ENCODE results near the gene KRTAP5-2.

DNA sequence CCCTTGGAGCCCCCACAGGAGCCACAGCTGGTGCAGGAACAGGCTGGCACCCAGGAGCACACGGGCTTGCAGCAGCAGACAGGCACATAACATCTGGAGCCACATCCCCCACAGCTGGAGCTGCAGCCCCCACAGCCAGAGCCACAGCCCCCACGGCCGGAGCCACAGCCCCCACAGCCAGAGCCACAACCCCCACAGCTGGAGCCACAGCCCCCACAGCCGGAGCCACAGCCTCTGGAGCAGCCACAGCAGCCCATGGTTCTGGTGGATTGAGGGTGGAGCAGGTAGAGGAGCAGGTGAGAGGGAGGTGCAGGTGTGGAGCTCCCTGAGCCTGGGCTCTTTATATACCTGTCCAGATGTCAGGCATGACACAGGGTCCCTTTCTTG, at the start of gene KRTAP5-2:
- no peak for TF ChIP-seq EZH2 (IDR thresholded peaks at IDR 0.05; ENCODE audit: insufficient read depth, low read length)
- TF ChIP-seq, protein P1, sequence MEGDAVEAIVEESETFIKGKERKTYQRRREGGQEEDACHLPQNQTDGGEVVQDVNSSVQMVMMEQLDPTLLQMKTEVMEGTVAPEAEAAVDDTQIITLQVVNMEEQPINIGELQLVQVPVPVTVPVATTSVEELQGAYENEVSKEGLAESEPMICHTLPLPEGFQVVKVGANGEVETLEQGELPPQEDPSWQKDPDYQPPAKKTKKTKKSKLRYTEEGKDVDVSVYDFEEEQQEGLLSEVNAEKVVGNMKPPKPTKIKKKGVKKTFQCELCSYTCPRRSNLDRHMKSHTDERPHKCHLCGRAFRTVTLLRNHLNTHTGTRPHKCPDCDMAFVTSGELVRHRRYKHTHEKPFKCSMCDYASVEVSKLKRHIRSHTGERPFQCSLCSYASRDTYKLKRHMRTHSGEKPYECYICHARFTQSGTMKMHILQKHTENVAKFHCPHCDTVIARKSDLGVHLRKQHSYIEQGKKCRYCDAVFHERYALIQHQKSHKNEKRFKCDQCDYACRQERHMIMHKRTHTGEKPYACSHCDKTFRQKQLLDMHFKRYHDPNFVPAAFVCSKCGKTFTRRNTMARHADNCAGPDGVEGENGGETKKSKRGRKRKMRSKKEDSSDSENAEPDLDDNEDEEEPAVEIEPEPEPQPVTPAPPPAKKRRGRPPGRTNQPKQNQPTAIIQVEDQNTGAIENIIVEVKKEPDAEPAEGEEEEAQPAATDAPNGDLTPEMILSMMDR (IDR thresholded peaks at IDR 0.05; ENCODE audit: insufficient read depth, low read depth, low read length) = no peak

All from astrocyte (in vitro differentiated cells and primary cell).